ENCODE results near the gene XXYLT1.

GRCh38 chr3:195111319-195111705 is 159.6 kb downstream of the XXYLT1 start:
- TF ChIP-seq CTCF (conservative IDR thresholded peaks at IDR 0.05; ENCODE audit: low read depth, low read length), result no peak
- no peak for TF ChIP-seq EZH2 (IDR thresholded peaks at IDR 0.05; ENCODE audit: borderline replicate concordance, low read depth, low read length, poor library complexity, severe bottlenecking)
